ENCODE measurements around the gene G2E3. TPM values are rescaled to one million over a fixed set of nuclear protein-coding genes. Genes with fewer than 3 reads are reported as not detected.
"Not testable (repeated sequence)": the region's sequence is repeated elsewhere in the genome, so short reads cannot be mapped to it uniquely, and the experiment has no call there.

Gene G2E3
- total RNA-seq, 4 donors from 2014 or later = 9.5 to 17.5 (median 10.7) TPM

DNA sequence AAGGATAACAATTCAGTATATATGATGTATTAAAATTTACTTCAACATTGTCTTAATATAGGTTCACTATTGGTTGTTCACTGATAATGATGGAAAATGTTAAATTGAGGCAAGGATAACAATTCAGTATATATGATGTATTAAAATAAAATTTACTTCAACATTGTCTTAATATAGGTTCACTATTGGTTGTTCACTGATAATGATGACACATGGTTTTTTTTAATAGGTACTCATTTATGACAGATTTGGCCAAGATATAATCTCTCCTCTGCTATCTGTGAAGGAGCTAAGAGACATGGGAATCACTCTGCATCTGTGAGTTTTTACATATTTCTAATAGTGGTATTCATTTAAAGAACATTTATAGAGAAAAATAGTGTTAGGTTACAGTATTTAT, 71.3 kb downstream of the G2E3 start:
- no peak for DNase-seq
- intact Hi-C loops (cut with DNase I) = no loop called here
- TF ChIP-seq CTCF (IDR thresholded peaks at IDR 0.05) (no peak), POLR2A (IDR thresholded peaks at IDR 0.05) (no peak)
- H3K4me1 ChIP-seq = peaks cover 0 to 6% of the 10 kb centered on the region in 2 donors
- H3K27me3 ChIP-seq = no peaks in the 10 kb centered on the region
- no peak overlapping the region for H3K27ac ChIP-seq
- H3K9me3 ChIP-seq = no peaks in the 10 kb centered on the region
- H3K4me3 ChIP-seq (replicated peaks in 1 of 3) = no peak overlapping the region
- H3K36me3 ChIP-seq = peaks cover 11 to 21% of the 10 kb centered on the region in 2 donors

- TF ChIP-seq POLR2A (IDR thresholded peaks at IDR 0.05) (no peak), CTCF (IDR thresholded peaks at IDR 0.05) (no peak)
- DNase-seq = no peak
- Histone ChIP-seq H3K4me3 (replicated peaks in 1 of 3) (no peak overlapping the region), H3K36me3 (peaks cover 11 to 23% of the 10 kb centered on the region in 2 donors), H3K9me3 (no peaks in the 10 kb centered on the region), H3K27ac (no peak overlapping the region), H3K27me3 (no peaks in the 10 kb centered on the region), H3K4me1 (no peaks in the 10 kb centered on the region)
- WGBS, 2 donors = 93 to 95% methylated on average over 1 of the region's 1 CpG
- intact Hi-C loops (cut with DNase I) = no loop called here
Measured at GRCh38 chr14:30632730-30633129, 73.8 kb downstream of the G2E3 start.

GRCh38 chr14:30638926-30639325, 80.0 kb downstream of the G2E3 start:
- no peak overlapping the region for H3K27ac ChIP-seq
- peaks cover 10 to 18% of the 10 kb centered on the region in 2 donors for H3K36me3 ChIP-seq
- TF ChIP-seq POLR2A (IDR thresholded peaks at IDR 0.05) (no peak), CTCF (IDR thresholded peaks at IDR 0.05) (no peak)
- DNase-seq = no peak
- H3K27me3 ChIP-seq = no peaks in the 10 kb centered on the region
- intact Hi-C loops (cut with DNase I) = no loop called here
- no peak overlapping the region for H3K4me3 ChIP-seq (replicated peaks in 1 of 3)
- H3K4me1 ChIP-seq = no peaks in the 10 kb centered on the region
- H3K9me3 ChIP-seq = no peaks in the 10 kb centered on the region
- 92 to 96% methylated on average over 3 of the region's 3 CpGs for WGBS, 2 donors

GRCh38 chr14:30641207-30641606, 82.2 kb downstream of the G2E3 start:
- TF ChIP-seq CTCF (IDR thresholded peaks at IDR 0.05) (no peak), POLR2A (IDR thresholded peaks at IDR 0.05) (no peak)
- WGBS, 2 donors = 96 to 100% methylated on average over 1 of the region's 1 CpG

GRCh38 chr14:30644462-30644861, 85.5 kb downstream of the G2E3 start:
- H3K4me3 ChIP-seq (replicated peaks in 1 of 3); H3K9me3 ChIP-seq; H3K4me1 ChIP-seq; DNase-seq; intact Hi-C loops (cut with DNase I); H3K27ac ChIP-seq; H3K27me3 ChIP-seq: not testable (repeated sequence)
- peaks cover under 1 to 15% of the 10 kb centered on the region in 2 donors for H3K36me3 ChIP-seq
- 97 to 98% methylated on average over 5 of the region's 5 CpGs for whole genome bisulfite sequencing, 2 donors

More at GRCh38 chr14:30641207-30641606, 82.2 kb downstream of the G2E3 start:
- DNase-seq = no peak
- Histone ChIP-seq H3K4me1 (no peaks in the 10 kb centered on the region), H3K9me3 (no peaks in the 10 kb centered on the region), H3K4me3 (replicated peaks in 1 of 3) (no peak overlapping the region), H3K36me3 (peaks cover 7 to 18% of the 10 kb centered on the region in 2 donors), H3K27ac (no peak overlapping the region), H3K27me3 (no peaks in the 10 kb centered on the region)
- intact Hi-C loops (cut with DNase I) = no loop called here

- 98 to 100% methylated on average over 2 of the region's 2 CpGs for WGBS, 2 donors
- intact Hi-C loops (cut with DNase I) = no loop called here
- Histone ChIP-seq H3K27me3 (no peaks in the 10 kb centered on the region), H3K4me3 (replicated peaks in 1 of 3) (no peak overlapping the region), H3K4me1 (no peaks in the 10 kb centered on the region), H3K36me3 (peaks cover 0 to 15% of the 10 kb centered on the region in 2 donors), H3K9me3 (no peaks in the 10 kb centered on the region), H3K27ac (no peak overlapping the region)
- no peak for TF ChIP-seq CTCF (IDR thresholded peaks at IDR 0.05)
- TF ChIP-seq POLR2A (IDR thresholded peaks at IDR 0.05) = no peak
- DNase-seq = no peak
Measured at GRCh38 chr14:30645600-30645999, 86.6 kb downstream of the G2E3 start.
